ENCODE measurements around the gene WDR18. TPM values are rescaled to one million over a fixed set of nuclear protein-coding genes. Genes with fewer than 3 reads are reported as not detected.

WDR18 gene
- total RNA-seq, 1 experiment from 2014 or later: 56.7 TPM

GRCh38 chr19:954272-954671 lies 29.9 kb upstream of the WDR18 start:
- Histone ChIP-seq H3K27ac (ENCODE audit: low read length) (no peak overlapping the region), H3K36me3 (ENCODE audit: low read depth, low read length) (no peaks in the 10 kb centered on the region), H3F3A (ENCODE audit: low read length, unreplicated experiment) (no peaks in the 10 kb centered on the region), H3K9me3 (ENCODE audit: low read length) (no peaks in the 10 kb centered on the region), H3K27me3 (ENCODE audit: low read length) (no peaks in the 10 kb centered on the region), H3K4me1 (ENCODE audit: insufficient read depth, low read length) (peaks cover 13% of the 10 kb centered on the region), H3K79me2 (ENCODE audit: low read length) (no peaks in the 10 kb centered on the region), H3K4me3 (ENCODE audit: low read length) (no peak overlapping the region), H3K9me2 (replicated peaks; ENCODE audit: low read length) (no peaks in the 10 kb centered on the region), H3K9ac (ENCODE audit: low read length) (no peak overlapping the region), H2AFZ (ENCODE audit: low read length) (no peak overlapping the region), H4K20me1 (ENCODE audit: low read length) (no peaks in the 10 kb centered on the region), H3K4me2 (ENCODE audit: low read length) (no peak overlapping the region)
- ATAC-seq: no peak
- no TSS peak for BruUV-seq (replicated peaks)
- ChIA-PET CTCF (no interaction called here), POLR2A (ENCODE audit: unreplicated experiment) (no interaction called here)
- TF ChIP-seq CTCF (conservative IDR thresholded peaks at IDR 0.05; ENCODE audit: low read depth, low read length) (no peak), EZH2phosphoT487 (IDR thresholded peaks at IDR 0.05; ENCODE audit: borderline replicate concordance, low read length) (no peak), EZH2 (IDR thresholded peaks at IDR 0.05; ENCODE audit: low read length, unreplicated experiment) (no peak)
- intact Hi-C loops (cut with micrococcal nuclease): no loop called here
- no peak for DNase-seq

- no peaks in the 10 kb centered on the region for H3F3A ChIP-seq (ENCODE audit: low read length, unreplicated experiment)
- no peaks in the 10 kb centered on the region for H3K79me2 ChIP-seq (ENCODE audit: low read length)
- no peak overlapping the region for H3K9ac ChIP-seq (ENCODE audit: low read length)
- TF ChIP-seq CTCF (conservative IDR thresholded peaks at IDR 0.05; ENCODE audit: low read depth, low read length): no peak
- TF ChIP-seq EZH2 (IDR thresholded peaks at IDR 0.05; ENCODE audit: low read length, unreplicated experiment): no peak
- H3K4me1 ChIP-seq (ENCODE audit: insufficient read depth, low read length): peaks cover 15% of the 10 kb centered on the region
- H3K27ac ChIP-seq (ENCODE audit: low read length): no peak overlapping the region
- no peaks in the 10 kb centered on the region for H4K20me1 ChIP-seq (ENCODE audit: low read length)
- POLR2A ChIA-PET (ENCODE audit: unreplicated experiment): no interaction called here
- H3K4me2 ChIP-seq (ENCODE audit: low read length): no peak overlapping the region
- CTCF ChIA-PET: no interaction called here
- ATAC-seq (no peak), DNase-seq (no peak)
- H2AFZ ChIP-seq (ENCODE audit: low read length): no peak overlapping the region
- H3K27me3 ChIP-seq (ENCODE audit: low read length): no peaks in the 10 kb centered on the region
- no peaks in the 10 kb centered on the region for H3K9me2 ChIP-seq (replicated peaks; ENCODE audit: low read length)
- H3K9me3 ChIP-seq (ENCODE audit: low read length): no peaks in the 10 kb centered on the region
- intact Hi-C loops (cut with micrococcal nuclease): no loop called here
- BruUV-seq (replicated peaks): no TSS peak
- no peaks in the 10 kb centered on the region for H3K36me3 ChIP-seq (ENCODE audit: low read depth, low read length)
- no peak overlapping the region for H3K4me3 ChIP-seq (ENCODE audit: low read length)
Observed at GRCh38 chr19:954672-955494, 29.3 kb upstream of the WDR18 start.
